CD4-positive, alpha-beta memory T cell (primary cell): ENCODE data around the gene DAB2. TPM values are rescaled to one million over a fixed set of nuclear protein-coding genes. Genes with fewer than 3 reads are reported as not detected.

Experiments
- CTCF ChIA-PET: fragments of 350-600 bp; sonication (Branson Sonifier 250); formaldehyde crosslinking; loops from one replicate; lab custom pipeline; 2021; ENCODE audit warnings: inconsistent platforms; ENCODE audit not compliant: partially characterized antibody; lab: Charles Lee
- POLR2A ChIA-PET: fragments of 350-600 bp; sonication (Branson Sonifier 250); formaldehyde crosslinking; loops from one replicate; lab custom pipeline; 2021; ENCODE audit not compliant: partially characterized antibody; lab: Charles Lee
- DNase-seq, 5 donors: peaks; one replicate each; pipeline versions ENCODE4 v3.0.0 to v3.0.0-alpha.2; 2020 to 2022; ENCODE audit warnings: mixed read lengths in 1 of 5
- H3K27ac ChIP-seq: one replicate; pipeline ENCODE4 v1.7.0; 2013; ENCODE audit warnings: low read depth, low read length
- H3K27me3 ChIP-seq: 2 replicates; pipeline ENCODE4 v1.7.0; 2013; ENCODE audit warnings: mild to moderate bottlenecking, low read length, moderate library complexity; ENCODE audit not compliant: insufficient read depth
- H3K36me3 ChIP-seq: 2 replicates; pipeline ENCODE4 v1.7.0; 2013; ENCODE audit warnings: mild to moderate bottlenecking, low read length, moderate library complexity; ENCODE audit not compliant: insufficient read depth
- H3K4me1 ChIP-seq: 2 replicates; pipeline ENCODE4 v1.7.0; 2013; ENCODE audit warnings: mild to moderate bottlenecking, low read length, moderate library complexity; ENCODE audit not compliant: insufficient read depth
- H3K4me3 ChIP-seq, 2 donors: one replicate each; pipeline ENCODE4 v1.7.0; 2013; ENCODE audit warnings: low read length in 2 of 2, mild to moderate bottlenecking in 1 of 2
- H3K9me3 ChIP-seq, 2 donors: one replicate each; pipeline ENCODE4 v1.7.0; 2013; ENCODE audit warnings: low read length in 2 of 2, control low read depth in 1 of 2; ENCODE audit not compliant: control insufficient read depth in 1 of 2
- H3K27ac Mint-ChIP-seq, 7 donors: one replicate each; pipeline ENCODE4 v1.8.0; 2020 to 2021; ENCODE audit warnings: mixed read lengths in 7 of 7, mild to moderate bottlenecking in 6 of 7, inconsistent platforms in 3 of 7, moderate library complexity in 3 of 7
- H3K27me3 Mint-ChIP-seq, 2 donors: one replicate each; pipeline ENCODE4 v1.8.0; 2020 to 2021; ENCODE audit warnings: mixed read lengths in 2 of 2
- H3K36me3 Mint-ChIP-seq, 2 donors: one replicate each; pipeline ENCODE4 v1.8.0; 2020 to 2021; ENCODE audit warnings: mixed read lengths in 2 of 2, inconsistent platforms in 1 of 2, mild to moderate bottlenecking in 1 of 2
- H3K4me1 Mint-ChIP-seq, 4 donors: one replicate each; pipeline ENCODE4 v1.8.0; 2020 to 2021; ENCODE audit warnings: mixed read lengths in 4 of 4, mild to moderate bottlenecking in 1 of 4
- H3K4me3 Mint-ChIP-seq, 8 donors: one replicate each; pipeline ENCODE4 v1.8.0; 2020 to 2021; ENCODE audit warnings: mixed read lengths in 8 of 8, mild to moderate bottlenecking in 7 of 8, moderate library complexity in 6 of 8, inconsistent platforms in 3 of 8
- H3K9me3 Mint-ChIP-seq, 8 donors: one replicate each; pipeline ENCODE4 v1.8.0; 2020 to 2021; ENCODE audit warnings: mixed read lengths in 8 of 8, mild to moderate bottlenecking in 5 of 8, inconsistent platforms in 3 of 8, moderate library complexity in 1 of 8
- intact Hi-C: fragments of 100-400 bp; cut with micrococcal nuclease; formaldehyde crosslinking; loops from one replicate; pipeline ENCODE4 v1.15.1; 2023
- polyA plus RNA-seq, 2 donors: library from polyadenylated mRNA; unstranded; fragments of 300-500 nt; fragmentation: Illumina TruSeq; gene quantifications; one replicate each; pipeline ENCODE4 v1.2.3, GENCODE V29; 2021
- total RNA-seq, 2 experiments: library from RNA; stranded (reverse); gene quantifications; one replicate each; pipeline ENCODE4 v1.2.3, GENCODE V29; 2021

DAB2 gene
- total and polyA plus RNA-seq, 4 experiments from 2014 or later, result 2.3 to 2.9 TPM; not detected in 2

DNA sequence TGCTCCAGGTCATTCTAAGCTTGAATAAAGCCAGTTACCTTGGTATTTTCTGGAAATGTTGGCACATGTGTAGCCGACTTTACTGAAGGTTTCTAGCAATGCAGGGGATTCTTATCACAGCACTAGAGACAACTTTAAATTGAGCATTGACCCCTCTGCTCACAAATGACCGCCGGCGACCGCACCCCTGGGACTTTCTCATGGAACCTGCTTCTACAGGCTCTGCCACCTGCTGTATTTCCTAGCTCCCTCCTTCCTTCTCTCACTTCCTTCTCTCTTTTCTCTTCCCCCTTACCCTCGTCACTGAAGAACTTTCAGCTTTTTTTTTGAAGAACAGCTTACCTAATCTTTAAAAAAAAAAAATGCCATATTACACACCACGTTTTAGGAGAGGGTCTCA is 30.9 kb upstream of the DAB2 start:
- Histone ChIP-seq H3K9me3 (no peaks in the 10 kb centered on the region), H3K4me1 (no peaks in the 10 kb centered on the region), H3K36me3 (no peaks in the 10 kb centered on the region), H3K27me3 (no peaks in the 10 kb centered on the region), H3K4me3 (no peak overlapping the region), H3K27ac (no peak overlapping the region)
- Mint-ChIP-seq H3K27me3 (peaks cover 17 to 25% of the 10 kb centered on the region in 2 donors), H3K4me3 (no peak overlapping the region), H3K36me3 (no peaks in the 10 kb centered on the region), H3K9me3 (peaks cover 0 to 2% (median 0%) of the 10 kb centered on the region in 8 donors), H3K27ac (no peak overlapping the region), H3K4me1 (no peaks in the 10 kb centered on the region)
- ChIA-PET POLR2A (no interaction called here), CTCF (no interaction called here)
- no peak for DNase-seq
- intact Hi-C loops, result no loop called here

DNA sequence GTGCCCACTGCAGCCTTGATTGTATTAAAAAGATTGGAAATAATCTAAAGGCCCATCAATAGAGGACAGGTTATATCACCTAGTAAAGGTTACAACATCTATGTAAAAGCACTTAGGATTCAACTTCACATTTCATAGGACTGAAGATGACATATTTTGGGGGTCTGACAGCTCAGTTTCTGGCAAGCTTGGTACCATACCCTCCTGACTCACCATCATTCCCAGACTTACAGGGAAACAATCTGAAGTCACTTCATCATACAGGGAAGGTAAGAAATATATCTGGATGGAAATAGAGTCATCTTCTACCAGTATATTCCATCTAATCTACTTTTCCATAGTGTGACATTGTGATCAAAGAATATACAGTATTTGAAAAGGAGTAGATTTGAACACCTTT is 28.8 kb upstream of the DAB2 start:
- Mint-ChIP-seq H3K4me3 (no peak overlapping the region), H3K27ac (no peak overlapping the region), H3K27me3 (peaks cover 14 to 25% of the 10 kb centered on the region in 2 donors), H3K9me3 (peaks cover 0 to 2% (median 0%) of the 10 kb centered on the region in 8 donors), H3K4me1 (no peaks in the 10 kb centered on the region), H3K36me3 (no peaks in the 10 kb centered on the region)
- ChIA-PET CTCF (no interaction called here), POLR2A (no interaction called here)
- intact Hi-C loops, result no loop called here
- Histone ChIP-seq H3K27ac (no peak overlapping the region), H3K4me1 (no peaks in the 10 kb centered on the region), H3K27me3 (no peaks in the 10 kb centered on the region), H3K4me3 (no peak overlapping the region), H3K36me3 (no peaks in the 10 kb centered on the region), H3K9me3 (no peaks in the 10 kb centered on the region)
- DNase-seq, result no peak

DNA sequence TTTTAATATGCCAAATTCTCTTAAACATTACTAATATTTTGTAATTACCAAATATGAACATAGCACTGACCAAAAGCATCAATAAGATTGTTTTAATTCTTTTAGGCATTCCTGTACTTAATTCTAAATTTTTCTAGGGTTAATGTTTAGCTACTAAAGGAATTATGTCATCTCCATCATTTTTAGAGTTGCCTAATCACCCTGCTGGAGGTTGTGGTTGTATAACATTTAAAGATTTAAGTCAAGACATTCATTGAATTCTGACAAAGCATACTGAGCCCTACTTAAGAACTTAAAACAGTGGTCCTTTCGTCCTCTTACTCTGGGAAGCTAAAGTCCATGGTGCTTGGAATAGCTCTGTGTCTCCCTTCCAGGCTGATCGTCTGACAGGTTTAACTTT is 28.1 kb upstream of the DAB2 start:
- no peak overlapping the region for H3K27ac ChIP-seq
- peaks cover 8 to 21% of the 10 kb centered on the region in 2 donors for H3K27me3 Mint-ChIP-seq
- no peaks in the 10 kb centered on the region for H3K36me3 Mint-ChIP-seq
- H3K4me1 ChIP-seq, result no peaks in the 10 kb centered on the region
- H3K36me3 ChIP-seq, result no peaks in the 10 kb centered on the region
- no peaks in the 10 kb centered on the region for H3K9me3 Mint-ChIP-seq
- H3K27me3 ChIP-seq, result no peaks in the 10 kb centered on the region
- H3K9me3 ChIP-seq, result no peaks in the 10 kb centered on the region
- no peaks in the 10 kb centered on the region for H3K4me1 Mint-ChIP-seq
- H3K4me3 ChIP-seq, result no peak overlapping the region
- CTCF ChIA-PET, result no interaction called here
- no peak overlapping the region for H3K4me3 Mint-ChIP-seq
- intact Hi-C loops, result no loop called here
- no peak for DNase-seq
- POLR2A ChIA-PET, result no interaction called here
- H3K27ac Mint-ChIP-seq, result no peak overlapping the region

DNA sequence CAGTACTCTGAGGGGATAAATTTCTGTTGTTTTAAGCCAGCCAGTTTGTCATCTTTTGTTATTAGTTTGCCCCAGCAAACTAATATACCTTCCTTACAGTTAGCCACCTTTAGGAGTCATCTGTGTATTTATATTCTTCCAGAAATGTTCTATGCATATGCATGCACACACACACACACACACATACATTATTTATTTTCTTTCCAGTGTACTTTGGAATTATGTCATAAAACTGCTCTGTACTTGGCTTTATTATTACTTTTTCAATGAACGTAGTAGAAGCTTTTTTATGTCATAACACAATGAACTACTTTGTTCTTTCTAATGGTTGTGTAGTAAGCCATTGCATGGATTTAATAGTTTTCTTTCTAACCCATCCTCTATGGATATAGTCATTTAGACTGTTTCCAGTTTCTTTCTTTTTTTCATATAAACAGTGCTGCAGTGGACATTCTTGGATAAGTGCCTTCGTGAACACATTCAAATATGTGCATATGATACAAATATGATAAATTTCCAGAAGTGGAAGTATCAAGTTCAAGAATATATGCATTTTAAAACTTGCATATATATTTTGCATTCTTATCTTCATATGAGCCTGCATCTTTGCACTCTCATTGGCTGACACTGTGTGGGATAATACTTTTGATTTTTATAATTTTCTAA is 26.6 kb upstream of the DAB2 start:
- DNase-seq, result no peak
- POLR2A ChIA-PET, result no interaction called here
- no peaks in the 10 kb centered on the region for H3K36me3 Mint-ChIP-seq
- Histone ChIP-seq H3K27ac (no peak overlapping the region), H3K4me3 (no peak overlapping the region), H3K4me1 (no peaks in the 10 kb centered on the region), H3K27me3 (no peaks in the 10 kb centered on the region), H3K36me3 (no peaks in the 10 kb centered on the region), H3K9me3 (no peaks in the 10 kb centered on the region)
- H3K4me3 Mint-ChIP-seq, result no peak overlapping the region
- intact Hi-C loops, result no loop called here
- CTCF ChIA-PET, result no interaction called here
- H3K27me3 Mint-ChIP-seq, result peaks cover 0 to 11% of the 10 kb centered on the region in 2 donors
- no peaks in the 10 kb centered on the region for H3K4me1 Mint-ChIP-seq
- H3K27ac Mint-ChIP-seq, result no peak overlapping the region
- H3K9me3 Mint-ChIP-seq, result no peaks in the 10 kb centered on the region

DNA sequence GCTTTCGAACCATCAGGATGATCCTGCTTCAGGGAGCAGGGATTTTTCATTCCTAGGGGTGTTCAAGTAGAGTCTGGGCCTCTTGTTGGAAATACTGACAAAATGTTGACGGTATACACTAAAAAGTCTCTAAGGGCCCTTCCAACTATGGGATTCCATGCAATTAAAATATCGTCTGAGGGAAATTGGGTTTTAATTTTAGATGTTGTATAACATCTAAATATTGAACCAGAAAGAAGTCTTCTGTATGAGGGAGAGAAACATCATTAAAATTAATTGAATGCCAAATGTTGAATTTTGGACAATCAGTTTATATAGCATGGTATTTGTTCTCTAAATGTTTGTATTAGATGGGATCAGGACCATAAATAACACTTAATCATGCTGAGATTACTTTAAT is 25.7 kb upstream of the DAB2 start:
- POLR2A ChIA-PET, result no interaction called here
- no peaks in the 10 kb centered on the region for H3K4me1 Mint-ChIP-seq

DNA sequence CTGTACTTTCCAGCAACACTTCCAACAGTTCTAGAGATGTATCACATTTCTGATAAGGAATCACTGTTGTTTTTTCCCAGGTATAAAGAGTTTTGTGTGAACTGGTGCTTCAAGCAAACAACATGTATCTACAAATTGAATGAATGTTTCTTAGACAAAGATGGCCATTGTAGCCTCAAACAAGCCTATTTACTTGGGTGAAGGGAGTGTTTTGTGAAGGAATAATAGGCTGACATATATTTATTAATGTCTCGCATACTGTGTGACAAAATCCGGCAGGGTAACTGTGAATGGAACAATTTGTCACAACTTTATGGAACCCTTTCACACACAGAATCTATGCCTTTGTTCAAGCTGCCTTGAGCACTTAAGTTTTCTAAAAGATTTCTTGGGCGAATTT is 24.8 kb upstream of the DAB2 start:
- no peak for DNase-seq
- Mint-ChIP-seq H3K9me3 (no peaks in the 10 kb centered on the region), H3K27ac (no peak overlapping the region)

More for the DNA sequence above, 25.7 kb upstream of the DAB2 start:
- no peaks in the 10 kb centered on the region for H3K36me3 Mint-ChIP-seq
- CTCF ChIA-PET, result no interaction called here
- Histone ChIP-seq H3K36me3 (no peaks in the 10 kb centered on the region), H3K27me3 (no peaks in the 10 kb centered on the region), H3K9me3 (no peaks in the 10 kb centered on the region), H3K4me3 (no peak overlapping the region), H3K4me1 (no peaks in the 10 kb centered on the region), H3K27ac (no peak overlapping the region)
- H3K4me3 Mint-ChIP-seq, result no peak overlapping the region
- intact Hi-C loops, result no loop called here
- H3K27me3 Mint-ChIP-seq, result peaks cover 0 to 2% of the 10 kb centered on the region in 2 donors
- H3K27ac Mint-ChIP-seq, result no peak overlapping the region
- H3K9me3 Mint-ChIP-seq, result no peaks in the 10 kb centered on the region
- DNase-seq, result no peak

DNA sequence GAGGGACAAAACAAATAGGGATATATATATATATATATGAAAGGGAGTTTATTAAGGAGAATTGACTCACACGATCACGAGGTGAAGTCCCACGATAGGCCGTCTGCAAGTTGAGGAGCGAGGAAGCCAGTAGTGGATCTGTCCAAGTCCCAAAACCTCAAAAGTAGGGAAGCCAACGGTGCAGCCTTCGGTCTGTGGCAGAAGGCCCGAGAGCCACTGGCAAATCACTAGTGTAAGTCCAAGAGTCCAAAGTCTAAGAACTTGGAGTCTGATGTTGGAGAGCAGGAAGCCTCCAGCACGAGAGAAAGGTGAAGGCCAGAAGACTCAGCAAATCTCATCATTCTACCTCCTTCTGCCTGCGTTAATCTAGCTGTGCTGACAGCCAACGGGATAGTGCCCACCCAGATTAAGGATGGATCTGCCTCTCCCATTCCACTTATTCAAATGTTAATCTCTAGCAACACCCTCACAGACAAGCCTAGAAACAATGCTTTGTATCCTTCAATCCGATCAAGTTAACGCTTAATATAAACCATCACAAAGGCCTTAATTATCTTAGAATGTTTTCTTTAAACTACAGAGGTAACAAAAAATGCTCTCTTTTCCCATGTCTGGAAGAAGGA is 23.8 kb upstream of the DAB2 start:
- intact Hi-C loops, result no loop called here
- no peaks in the 10 kb centered on the region for H3K36me3 Mint-ChIP-seq
- H3K9me3 Mint-ChIP-seq, result no peaks in the 10 kb centered on the region
- no peaks in the 10 kb centered on the region for H3K9me3 ChIP-seq
- H3K4me3 ChIP-seq, result no peak overlapping the region
- no peaks in the 10 kb centered on the region for H3K4me1 Mint-ChIP-seq
- no peaks in the 10 kb centered on the region for H3K4me1 ChIP-seq
- CTCF ChIA-PET, result no interaction called here
- no peak overlapping the region for H3K27ac ChIP-seq
- H3K4me3 Mint-ChIP-seq, result no peak overlapping the region
- no peaks in the 10 kb centered on the region for H3K36me3 ChIP-seq
- no peaks in the 10 kb centered on the region for H3K27me3 Mint-ChIP-seq
- POLR2A ChIA-PET, result no interaction called here
- no peak for DNase-seq
- H3K27me3 ChIP-seq, result no peaks in the 10 kb centered on the region
- H3K27ac Mint-ChIP-seq, result no peak overlapping the region

More for the DNA sequence above, 24.8 kb upstream of the DAB2 start:
- no peaks in the 10 kb centered on the region for H3K4me1 ChIP-seq
- no peaks in the 10 kb centered on the region for H3K27me3 ChIP-seq
- Mint-ChIP-seq H3K27me3 (no peaks in the 10 kb centered on the region), H3K4me1 (no peaks in the 10 kb centered on the region), H3K4me3 (no peak overlapping the region), H3K36me3 (no peaks in the 10 kb centered on the region)
- H3K27ac ChIP-seq, result no peak overlapping the region
- no peaks in the 10 kb centered on the region for H3K36me3 ChIP-seq
- intact Hi-C loops, result no loop called here
- H3K4me3 ChIP-seq, result no peak overlapping the region
- POLR2A ChIA-PET, result no interaction called here
- CTCF ChIA-PET, result no interaction called here
- H3K9me3 ChIP-seq, result no peaks in the 10 kb centered on the region
